ENCODE results near the gene GMCL2. TPM values are rescaled to one million over a fixed set of nuclear protein-coding genes. Genes with fewer than 3 reads are reported as not detected.

Gene GMCL2
- total and polyA plus RNA-seq, 9 of the 15 experiments (the other 6 are each of a cell fraction or from before 2014, with no cell fraction given): 0.04 TPM; not detected in 8

DNA sequence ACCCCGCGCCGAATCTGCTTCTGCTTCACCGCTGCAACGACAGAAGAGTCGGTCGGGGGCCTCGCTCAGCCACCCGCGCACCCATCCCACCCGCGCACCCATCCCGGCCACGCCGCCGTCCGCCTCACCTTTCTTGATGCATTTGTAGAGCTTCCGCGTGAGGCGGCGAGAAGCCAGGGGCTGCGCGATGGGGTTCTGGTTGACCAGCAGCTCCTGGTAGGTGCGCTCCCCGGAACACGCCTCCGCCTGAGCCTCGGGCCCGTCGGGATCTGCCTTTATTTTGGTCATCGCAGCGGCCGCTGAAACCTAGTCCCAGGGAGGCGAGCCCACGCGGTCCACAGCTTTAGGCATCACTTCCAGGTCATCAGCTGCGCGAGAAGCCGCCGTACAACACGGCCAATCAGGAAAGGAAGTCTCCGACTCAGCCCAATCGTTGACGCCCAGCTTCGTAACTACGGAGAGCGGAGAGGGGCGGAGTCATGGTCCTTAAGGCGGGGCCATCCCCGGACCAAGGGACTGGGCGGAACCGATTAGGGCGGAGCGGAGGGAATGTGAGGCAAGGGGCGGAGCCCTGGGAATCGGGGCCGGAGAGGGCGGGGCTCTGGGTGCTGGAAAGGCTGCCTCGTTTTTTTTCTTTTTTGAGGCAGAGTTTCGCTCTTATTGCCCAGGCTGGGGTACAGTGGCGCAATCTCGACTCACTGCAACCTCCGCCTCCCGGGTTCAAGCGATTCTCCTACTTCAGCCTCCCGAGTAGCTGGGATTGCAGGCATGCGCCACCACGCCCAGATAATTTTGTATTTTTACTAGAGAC lies 33.4 kb downstream of the GMCL2 start, which contains the start of gene NHP2 (continued):
- TF ChIP-seq ZNF280B (CRISPR knock-in tag; IDR thresholded peaks at IDR 0.05) (no peak), ZNF324 (CRISPR knock-in tag; IDR thresholded peaks at IDR 0.05) (no peak), HES1 (IDR thresholded peaks at IDR 0.05; ENCODE audit: low read depth) (no peak), SP1 (CRISPR knock-in tag; IDR thresholded peaks at IDR 0.05) (peak; percentile 95), ZBTB7A (IDR thresholded peaks at IDR 0.05; ENCODE audit: borderline replicate concordance, control insufficient read depth, low read depth, low read length) (peak; percentile 10; the same call in 1 of the 2 replicates), C11orf30 (IDR thresholded peaks at IDR 0.05; ENCODE audit: low read depth) (peak; percentile 98), YBX1 (IDR thresholded peaks at IDR 0.05) (no peak), TCFL5 (CRISPR knock-in tag; conservative IDR thresholded peaks at IDR 0.05) (no peak), STAG1 (CRISPR knock-in tag; IDR thresholded peaks at IDR 0.05; ENCODE audit: borderline replicate concordance) (no peak), ZNF133 (CRISPR knock-in tag; IDR thresholded peaks at IDR 0.05) (no peak), CREBBP (IDR thresholded peaks at IDR 0.05; ENCODE audit: low read depth, low read length) (no peak), CHCHD3 (CRISPR knock-in tag; IDR thresholded peaks at IDR 0.05) (no peak), MCM5 (IDR thresholded peaks at IDR 0.05; ENCODE audit: low read depth) (no peak), HSF4 (CRISPR knock-in tag; IDR thresholded peaks at IDR 0.05; ENCODE audit: borderline replicate concordance) (no peak)
- TF ChIP-seq, protein P1, sequence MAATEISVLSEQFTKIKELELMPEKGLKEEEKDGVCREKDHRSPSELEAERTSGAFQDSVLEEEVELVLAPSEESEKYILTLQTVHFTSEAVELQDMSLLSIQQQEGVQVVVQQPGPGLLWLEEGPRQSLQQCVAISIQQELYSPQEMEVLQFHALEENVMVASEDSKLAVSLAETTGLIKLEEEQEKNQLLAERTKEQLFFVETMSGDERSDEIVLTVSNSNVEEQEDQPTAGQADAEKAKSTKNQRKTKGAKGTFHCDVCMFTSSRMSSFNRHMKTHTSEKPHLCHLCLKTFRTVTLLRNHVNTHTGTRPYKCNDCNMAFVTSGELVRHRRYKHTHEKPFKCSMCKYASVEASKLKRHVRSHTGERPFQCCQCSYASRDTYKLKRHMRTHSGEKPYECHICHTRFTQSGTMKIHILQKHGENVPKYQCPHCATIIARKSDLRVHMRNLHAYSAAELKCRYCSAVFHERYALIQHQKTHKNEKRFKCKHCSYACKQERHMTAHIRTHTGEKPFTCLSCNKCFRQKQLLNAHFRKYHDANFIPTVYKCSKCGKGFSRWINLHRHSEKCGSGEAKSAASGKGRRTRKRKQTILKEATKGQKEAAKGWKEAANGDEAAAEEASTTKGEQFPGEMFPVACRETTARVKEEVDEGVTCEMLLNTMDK (IDR thresholded peaks at IDR 0.05; ENCODE audit: borderline replicate concordance, insufficient read depth, low read depth, low read length, poor library complexity, severe bottlenecking): no peak
- TF ChIP-seq, protein P2, sequence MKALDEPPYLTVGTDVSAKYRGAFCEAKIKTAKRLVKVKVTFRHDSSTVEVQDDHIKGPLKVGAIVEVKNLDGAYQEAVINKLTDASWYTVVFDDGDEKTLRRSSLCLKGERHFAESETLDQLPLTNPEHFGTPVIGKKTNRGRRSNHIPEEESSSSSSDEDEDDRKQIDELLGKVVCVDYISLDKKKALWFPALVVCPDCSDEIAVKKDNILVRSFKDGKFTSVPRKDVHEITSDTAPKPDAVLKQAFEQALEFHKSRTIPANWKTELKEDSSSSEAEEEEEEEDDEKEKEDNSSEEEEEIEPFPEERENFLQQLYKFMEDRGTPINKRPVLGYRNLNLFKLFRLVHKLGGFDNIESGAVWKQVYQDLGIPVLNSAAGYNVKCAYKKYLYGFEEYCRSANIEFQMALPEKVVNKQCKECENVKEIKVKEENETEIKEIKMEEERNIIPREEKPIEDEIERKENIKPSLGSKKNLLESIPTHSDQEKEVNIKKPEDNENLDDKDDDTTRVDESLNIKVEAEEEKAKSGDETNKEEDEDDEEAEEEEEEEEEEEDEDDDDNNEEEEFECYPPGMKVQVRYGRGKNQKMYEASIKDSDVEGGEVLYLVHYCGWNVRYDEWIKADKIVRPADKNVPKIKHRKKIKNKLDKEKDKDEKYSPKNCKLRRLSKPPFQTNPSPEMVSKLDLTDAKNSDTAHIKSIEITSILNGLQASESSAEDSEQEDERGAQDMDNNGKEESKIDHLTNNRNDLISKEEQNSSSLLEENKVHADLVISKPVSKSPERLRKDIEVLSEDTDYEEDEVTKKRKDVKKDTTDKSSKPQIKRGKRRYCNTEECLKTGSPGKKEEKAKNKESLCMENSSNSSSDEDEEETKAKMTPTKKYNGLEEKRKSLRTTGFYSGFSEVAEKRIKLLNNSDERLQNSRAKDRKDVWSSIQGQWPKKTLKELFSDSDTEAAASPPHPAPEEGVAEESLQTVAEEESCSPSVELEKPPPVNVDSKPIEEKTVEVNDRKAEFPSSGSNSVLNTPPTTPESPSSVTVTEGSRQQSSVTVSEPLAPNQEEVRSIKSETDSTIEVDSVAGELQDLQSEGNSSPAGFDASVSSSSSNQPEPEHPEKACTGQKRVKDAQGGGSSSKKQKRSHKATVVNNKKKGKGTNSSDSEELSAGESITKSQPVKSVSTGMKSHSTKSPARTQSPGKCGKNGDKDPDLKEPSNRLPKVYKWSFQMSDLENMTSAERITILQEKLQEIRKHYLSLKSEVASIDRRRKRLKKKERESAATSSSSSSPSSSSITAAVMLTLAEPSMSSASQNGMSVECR (CRISPR knock-in tag; IDR thresholded peaks at IDR 0.05): peak; percentile 85; the same call in 1 of the 2 replicates
- TF ChIP-seq, protein P3, sequence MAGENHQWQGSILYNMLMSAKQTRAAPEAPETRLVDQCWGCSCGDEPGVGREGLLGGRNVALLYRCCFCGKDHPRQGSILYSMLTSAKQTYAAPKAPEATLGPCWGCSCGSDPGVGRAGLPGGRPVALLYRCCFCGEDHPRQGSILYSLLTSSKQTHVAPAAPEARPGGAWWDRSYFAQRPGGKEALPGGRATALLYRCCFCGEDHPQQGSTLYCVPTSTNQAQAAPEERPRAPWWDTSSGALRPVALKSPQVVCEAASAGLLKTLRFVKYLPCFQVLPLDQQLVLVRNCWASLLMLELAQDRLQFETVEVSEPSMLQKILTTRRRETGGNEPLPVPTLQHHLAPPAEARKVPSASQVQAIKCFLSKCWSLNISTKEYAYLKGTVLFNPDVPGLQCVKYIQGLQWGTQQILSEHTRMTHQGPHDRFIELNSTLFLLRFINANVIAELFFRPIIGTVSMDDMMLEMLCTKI (IDR thresholded peaks at IDR 0.05; ENCODE audit: partially characterized antibody): no peak

Data from K562 (cell line).